GM12873 (cell line): ENCODE data around the gene MACROD2.

Experiments
- TF ChIP-seq, protein P1 (sequence below): IDR thresholded peaks from 2 replicates; pipeline ENCODE4 v1.5.1; 2012; ENCODE audit warnings: low read depth, mild to moderate bottlenecking, moderate library complexity, low read length, control low read depth; ENCODE audit not compliant: insufficient read depth; ENCODE audit errors: missing control alignments

MACROD2 gene

DNA sequence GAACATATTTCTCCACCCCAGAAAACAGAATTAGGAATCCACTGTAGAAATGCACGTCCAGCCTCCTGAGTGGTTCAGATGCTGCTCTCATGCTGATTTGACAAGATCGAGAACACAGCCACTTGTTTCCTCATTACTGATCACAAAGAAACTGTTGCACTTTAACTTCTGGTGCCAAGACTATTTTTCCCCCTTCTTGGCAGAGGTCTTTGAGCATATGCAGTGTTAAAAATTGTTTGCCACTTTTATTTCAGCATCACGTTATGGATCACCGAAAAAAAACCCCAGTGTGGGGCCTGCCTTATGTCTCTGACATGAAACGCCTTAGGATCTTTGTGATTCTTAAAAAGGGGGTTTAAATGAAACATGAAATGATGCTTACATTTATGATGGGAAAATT lies 1511.0 kb downstream of the MACROD2 start:
- TF ChIP-seq, protein P1, sequence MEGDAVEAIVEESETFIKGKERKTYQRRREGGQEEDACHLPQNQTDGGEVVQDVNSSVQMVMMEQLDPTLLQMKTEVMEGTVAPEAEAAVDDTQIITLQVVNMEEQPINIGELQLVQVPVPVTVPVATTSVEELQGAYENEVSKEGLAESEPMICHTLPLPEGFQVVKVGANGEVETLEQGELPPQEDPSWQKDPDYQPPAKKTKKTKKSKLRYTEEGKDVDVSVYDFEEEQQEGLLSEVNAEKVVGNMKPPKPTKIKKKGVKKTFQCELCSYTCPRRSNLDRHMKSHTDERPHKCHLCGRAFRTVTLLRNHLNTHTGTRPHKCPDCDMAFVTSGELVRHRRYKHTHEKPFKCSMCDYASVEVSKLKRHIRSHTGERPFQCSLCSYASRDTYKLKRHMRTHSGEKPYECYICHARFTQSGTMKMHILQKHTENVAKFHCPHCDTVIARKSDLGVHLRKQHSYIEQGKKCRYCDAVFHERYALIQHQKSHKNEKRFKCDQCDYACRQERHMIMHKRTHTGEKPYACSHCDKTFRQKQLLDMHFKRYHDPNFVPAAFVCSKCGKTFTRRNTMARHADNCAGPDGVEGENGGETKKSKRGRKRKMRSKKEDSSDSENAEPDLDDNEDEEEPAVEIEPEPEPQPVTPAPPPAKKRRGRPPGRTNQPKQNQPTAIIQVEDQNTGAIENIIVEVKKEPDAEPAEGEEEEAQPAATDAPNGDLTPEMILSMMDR = no peak

DNA sequence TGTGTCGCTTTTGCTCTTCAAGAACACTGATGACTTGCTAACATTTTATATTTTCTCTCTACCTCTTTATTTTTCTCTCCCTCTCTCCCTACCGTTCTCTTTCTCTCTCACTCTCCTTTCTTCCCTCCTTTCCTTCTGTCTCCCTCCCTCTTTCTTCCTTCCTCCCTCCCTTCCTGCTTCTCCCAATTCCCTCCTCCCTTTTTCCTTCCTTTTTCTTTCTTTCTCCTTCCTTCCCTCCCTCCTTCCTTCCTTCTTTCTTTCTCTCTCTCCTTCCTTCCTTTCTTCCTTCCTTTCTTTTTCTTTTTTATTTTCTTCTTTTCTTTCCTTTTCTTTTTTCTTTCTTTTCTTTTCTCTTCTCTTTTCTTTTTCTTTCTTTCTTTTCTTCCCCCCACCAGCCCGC lies 1511.8 kb downstream of the MACROD2 start:
- TF ChIP-seq, protein P1 = no peak

DNA sequence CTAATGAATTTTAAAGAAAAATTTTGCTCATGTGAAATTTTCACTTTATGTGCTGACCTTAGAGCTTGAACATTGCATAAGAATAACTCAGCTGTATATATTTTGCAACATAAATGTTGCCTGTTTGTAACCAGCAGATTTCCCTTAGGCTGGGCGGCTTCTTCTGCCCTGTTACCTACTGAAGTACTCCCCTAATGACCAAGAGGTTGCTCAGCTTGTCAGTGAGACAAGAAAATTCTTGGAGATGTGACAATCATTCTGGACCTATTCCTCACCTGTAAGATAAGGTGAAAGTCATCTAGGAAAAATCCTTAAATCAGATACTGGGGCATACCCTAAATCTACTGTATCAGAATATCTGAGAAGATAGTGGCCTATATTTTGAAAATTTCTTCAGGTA lies 1516.2 kb downstream of the MACROD2 start:
- TF ChIP-seq, protein P1 = no peak

DNA sequence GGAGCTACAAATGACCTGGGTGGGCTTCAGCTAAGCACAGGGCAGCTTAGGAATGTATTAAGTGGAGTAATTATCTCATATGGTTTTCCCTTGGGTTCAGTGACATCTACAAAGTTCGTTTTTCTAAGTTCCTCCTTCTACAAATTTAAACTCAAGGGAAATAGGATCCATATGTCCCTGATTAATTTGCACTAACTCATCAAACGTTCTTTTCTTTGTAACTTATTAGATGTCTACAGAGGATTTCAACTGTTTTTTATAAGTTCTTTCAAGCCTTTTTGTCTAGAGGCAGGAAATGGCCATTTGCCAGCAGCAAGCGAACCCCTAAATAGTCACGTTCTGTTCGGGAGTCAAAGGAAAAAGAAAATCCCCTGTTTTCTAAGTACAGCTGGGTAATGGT lies 1517.6 kb downstream of the MACROD2 start:
- TF ChIP-seq, protein P1 = no peak

DNA sequence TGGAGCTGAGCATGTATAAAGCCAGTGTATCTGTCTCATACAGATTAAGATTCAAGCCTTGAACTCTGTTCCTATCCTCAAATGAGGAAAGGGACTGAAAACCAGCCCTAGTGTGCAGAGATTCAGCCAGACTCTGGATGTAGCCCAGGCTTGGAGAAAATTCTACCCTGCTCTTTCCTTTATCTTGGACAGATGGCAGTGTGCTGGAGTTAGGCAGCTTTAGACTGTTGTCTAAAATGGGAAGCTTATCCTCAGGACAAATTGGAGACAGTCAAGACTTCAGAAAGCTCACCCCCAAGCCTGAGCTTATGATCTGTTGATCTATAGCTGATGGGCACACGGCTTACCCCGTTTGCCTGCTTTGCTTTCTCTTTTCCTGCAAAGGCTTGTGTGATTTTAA lies 1520.4 kb downstream of the MACROD2 start:
- TF ChIP-seq, protein P1 = no peak

DNA sequence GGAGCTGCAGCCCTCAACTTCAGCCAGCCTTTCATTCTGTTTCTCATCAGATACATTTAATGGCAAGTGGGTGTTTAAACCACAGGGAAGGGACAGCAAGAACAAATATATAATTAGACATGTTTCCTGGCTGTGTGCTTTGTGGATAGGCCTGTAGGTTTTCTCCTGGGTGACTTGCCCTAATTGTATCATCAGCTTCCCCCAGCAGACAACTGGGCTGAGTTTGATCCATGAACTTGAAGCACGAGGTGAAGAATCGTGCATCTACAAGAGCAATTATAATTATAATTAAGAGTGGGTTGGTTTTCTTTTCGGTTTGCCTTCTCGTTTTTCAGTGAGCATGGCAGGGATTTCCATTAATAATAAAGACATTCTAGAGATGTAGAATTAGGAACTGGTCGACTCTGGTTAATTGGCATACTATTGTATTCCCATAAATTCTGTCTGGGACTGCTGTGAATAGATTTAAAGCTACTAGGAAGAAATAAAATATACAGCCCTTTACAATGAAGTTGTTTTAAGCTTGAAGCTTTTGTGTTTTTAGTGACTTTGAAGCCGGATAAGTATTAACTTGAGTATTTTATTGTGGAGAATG lies 1525.7 kb downstream of the MACROD2 start:
- TF ChIP-seq, protein P1 = no peak

DNA sequence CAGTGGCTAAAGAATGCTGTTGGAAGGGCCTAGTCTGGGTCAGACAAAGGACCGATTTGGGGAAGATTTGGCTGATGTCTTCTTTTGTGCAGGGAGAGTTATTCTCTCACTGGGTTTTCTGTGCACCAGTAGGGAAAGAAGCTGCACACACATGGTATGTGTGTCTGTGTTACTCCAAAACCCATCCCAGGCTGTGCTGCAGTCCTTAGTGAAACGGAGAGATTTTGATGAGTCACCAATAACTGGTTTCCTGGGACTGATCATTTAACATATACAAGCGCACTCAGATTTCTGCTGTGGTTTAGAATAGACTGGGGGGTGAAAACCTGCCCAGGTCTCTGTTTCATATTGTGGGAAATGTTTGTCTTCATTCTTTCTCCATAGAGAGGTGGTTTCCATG lies 1528.1 kb downstream of the MACROD2 start:
- TF ChIP-seq, protein P1 = no peak
